ENCODE data around the gene CA10.

DNA sequence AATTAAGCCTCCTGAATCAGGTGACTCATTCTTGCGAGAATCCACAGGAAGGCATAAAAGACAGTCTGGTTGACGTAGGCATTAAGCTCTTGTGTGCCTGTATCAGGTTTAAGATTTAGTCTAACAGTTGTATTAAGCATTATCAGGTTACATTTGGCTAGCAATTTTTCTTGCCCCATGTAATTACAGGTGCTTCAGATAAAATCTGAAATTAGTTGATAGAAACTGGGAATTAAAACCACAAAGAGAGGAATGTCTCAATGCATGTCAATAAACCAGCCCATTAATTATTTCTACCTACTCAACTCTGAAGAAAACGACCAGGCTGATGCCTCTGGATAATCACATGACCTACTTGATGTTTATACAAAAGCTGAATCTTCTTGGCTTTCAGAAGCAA lies 217.2 kb downstream of the CA10 start:
- TF ChIP-seq, protein P1, sequence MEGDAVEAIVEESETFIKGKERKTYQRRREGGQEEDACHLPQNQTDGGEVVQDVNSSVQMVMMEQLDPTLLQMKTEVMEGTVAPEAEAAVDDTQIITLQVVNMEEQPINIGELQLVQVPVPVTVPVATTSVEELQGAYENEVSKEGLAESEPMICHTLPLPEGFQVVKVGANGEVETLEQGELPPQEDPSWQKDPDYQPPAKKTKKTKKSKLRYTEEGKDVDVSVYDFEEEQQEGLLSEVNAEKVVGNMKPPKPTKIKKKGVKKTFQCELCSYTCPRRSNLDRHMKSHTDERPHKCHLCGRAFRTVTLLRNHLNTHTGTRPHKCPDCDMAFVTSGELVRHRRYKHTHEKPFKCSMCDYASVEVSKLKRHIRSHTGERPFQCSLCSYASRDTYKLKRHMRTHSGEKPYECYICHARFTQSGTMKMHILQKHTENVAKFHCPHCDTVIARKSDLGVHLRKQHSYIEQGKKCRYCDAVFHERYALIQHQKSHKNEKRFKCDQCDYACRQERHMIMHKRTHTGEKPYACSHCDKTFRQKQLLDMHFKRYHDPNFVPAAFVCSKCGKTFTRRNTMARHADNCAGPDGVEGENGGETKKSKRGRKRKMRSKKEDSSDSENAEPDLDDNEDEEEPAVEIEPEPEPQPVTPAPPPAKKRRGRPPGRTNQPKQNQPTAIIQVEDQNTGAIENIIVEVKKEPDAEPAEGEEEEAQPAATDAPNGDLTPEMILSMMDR (IDR thresholded peaks at IDR 0.05; ENCODE audit: low read depth, low read length, poor library complexity, severe bottlenecking), result no peak
- TF ChIP-seq EZH2phosphoT487 (IDR thresholded peaks at IDR 0.05; ENCODE audit: borderline replicate concordance, low read length), result no peak

Measured in DOHH2 (cell line).